ENCODE results near the gene UBN2.

- no peak for TF ChIP-seq CTCF (IDR thresholded peaks at IDR 0.05)
- no peak for TF ChIP-seq POLR2A (IDR thresholded peaks at IDR 0.05)
Measured at GRCh38 chr7:139231513-139232376, 708 bp downstream of the UBN2 start.

All from Peyer's patch (tissue), 4 donors.